Breast epithelium (tissue), 4 donors: Measurements from ENCODE around the gene RHNO1. TPM values are rescaled to one million over a fixed set of nuclear protein-coding genes. Genes with fewer than 3 reads are reported as not detected.
A peak's percentile ranks its signal among the peaks of the same experiment; 100 is the strongest.

Experiments used
- DNase-seq, 2 donors: peaks; one replicate each; pipeline ENCODE4 v3.0.0-alpha.2; 2019; ENCODE audit warnings: low spot score in 2 of 2
- H3K27ac ChIP-seq, 2 donors: fragments of 200-600 bp; sonication (generic) in 1 of 2; one replicate each; pipeline ENCODE4 v1.5.1; 2016 to 2019; ENCODE audit warnings: mild to moderate bottlenecking in 1 of 2
- H3K27me3 ChIP-seq, 2 donors: fragments of 200-600 bp; sonication (generic) in 1 of 2; one replicate each; pipeline versions ENCODE4 v1.5.1 to v1.6.0; 2017 to 2019; ENCODE audit warnings: control low read depth in 1 of 2, mild to moderate bottlenecking in 1 of 2
- H3K36me3 ChIP-seq: fragments of 200-600 bp; one replicate; pipeline ENCODE4 v1.5.1; 2019
- H3K4me1 ChIP-seq, 2 donors: fragments of 200-600 bp; sonication (generic); one replicate each; pipeline ENCODE4 v1.5.1; 2016 to 2019; ENCODE audit warnings: control low read depth in 1 of 2
- H3K4me3 ChIP-seq, 3 donors: fragments of 200-600 bp; sonication (generic); 1 replicate in 2 of 3; 2 replicates in 1 of 3; pipeline ENCODE4 v1.5.1; 2016 to 2019; ENCODE audit warnings: mild to moderate bottlenecking in 3 of 3, moderate library complexity in 2 of 3
- H3K9me3 ChIP-seq, 2 donors: fragments of 200-600 bp; sonication (generic) in 1 of 2; one replicate each; pipeline ENCODE4 v1.5.1; 2016 to 2019; ENCODE audit warnings: control low read depth in 1 of 2
- POLR2A ChIP-seq: fragments of 450-650 bp; IDR thresholded peaks from one replicate; pipeline ENCODE4 v1.6.1; 2016; ENCODE audit warnings: antibody characterized with exemption, mild to moderate bottlenecking, moderate library complexity
- POLR2AphosphoS5 ChIP-seq, 3 donors: sonication (generic); formaldehyde crosslinking; IDR thresholded peaks; one replicate each; pipeline ENCODE4 v1.6.1; 2017; ENCODE audit warnings: antibody characterized with exemption in 3 of 3
- intact Hi-C: fragments of 100-400 bp; cut with DNase I; formaldehyde crosslinking; loops from one replicate; pipeline ENCODE4 v1.15.1; 2023; ENCODE audit warnings: low total_unique reads
- total RNA-seq, 3 donors: library from RNA; depleted of rRNA; stranded (reverse); fragments of >200 nt; gene quantifications; one replicate each; pipeline ENCODE4 v1.1.0, GENCODE V29; 2016
- TF ChIP-seq, protein P1 (sequence below), 3 donors: fragments of 450-650 bp; IDR thresholded peaks; one replicate each; pipeline ENCODE4 v1.5.1; 2016 to 2017; ENCODE audit warnings: antibody characterized with exemption in 3 of 3, mild to moderate bottlenecking in 3 of 3, moderate library complexity in 3 of 3

RHNO1 gene
- total RNA-seq, 3 donors from 2014 or later = 4.3 to 18.4 (median 15.7) TPM

DNA sequence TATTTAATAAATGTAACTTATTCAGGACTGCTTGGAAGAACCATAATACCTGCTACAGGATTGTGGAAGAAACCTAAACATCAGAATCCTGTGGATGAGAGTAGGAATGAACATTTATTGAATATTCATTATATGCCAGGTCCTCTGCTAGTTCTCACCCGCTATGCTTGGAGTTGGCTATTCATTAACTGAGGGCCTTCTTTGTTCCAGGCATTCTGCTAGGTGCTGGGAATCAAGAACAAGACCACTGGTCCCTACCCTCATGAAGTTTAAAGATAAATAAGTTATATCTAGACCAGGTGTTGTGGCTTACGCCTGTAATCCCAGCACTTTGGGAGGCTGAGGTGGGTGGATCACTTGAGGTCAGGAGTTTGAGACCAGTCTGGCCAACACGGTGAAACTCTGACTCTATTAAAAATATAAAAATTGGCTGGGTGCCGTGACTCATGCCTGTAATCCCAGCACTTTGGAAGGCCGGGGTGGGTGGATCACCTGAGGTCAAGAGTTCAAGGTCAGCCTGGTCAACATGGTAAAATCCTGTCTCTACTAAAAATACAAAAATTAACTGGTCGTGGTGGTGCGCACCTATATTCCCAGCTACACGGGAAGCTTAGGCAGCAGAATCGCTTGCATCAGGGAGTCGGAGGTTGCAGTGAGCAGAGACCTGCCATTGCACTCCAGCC, 9.9 kb downstream of the RHNO1 start:
- Histone ChIP-seq H3K27ac (no peak overlapping the region), H3K4me3 (no peak overlapping the region), H3K27me3 (no peaks in the 10 kb centered on the region), H3K36me3 (no peaks in the 10 kb centered on the region), H3K4me1 (no peaks in the 10 kb centered on the region), H3K9me3 (no peaks in the 10 kb centered on the region)
- no peak for TF ChIP-seq POLR2A
- TF ChIP-seq, protein P1, sequence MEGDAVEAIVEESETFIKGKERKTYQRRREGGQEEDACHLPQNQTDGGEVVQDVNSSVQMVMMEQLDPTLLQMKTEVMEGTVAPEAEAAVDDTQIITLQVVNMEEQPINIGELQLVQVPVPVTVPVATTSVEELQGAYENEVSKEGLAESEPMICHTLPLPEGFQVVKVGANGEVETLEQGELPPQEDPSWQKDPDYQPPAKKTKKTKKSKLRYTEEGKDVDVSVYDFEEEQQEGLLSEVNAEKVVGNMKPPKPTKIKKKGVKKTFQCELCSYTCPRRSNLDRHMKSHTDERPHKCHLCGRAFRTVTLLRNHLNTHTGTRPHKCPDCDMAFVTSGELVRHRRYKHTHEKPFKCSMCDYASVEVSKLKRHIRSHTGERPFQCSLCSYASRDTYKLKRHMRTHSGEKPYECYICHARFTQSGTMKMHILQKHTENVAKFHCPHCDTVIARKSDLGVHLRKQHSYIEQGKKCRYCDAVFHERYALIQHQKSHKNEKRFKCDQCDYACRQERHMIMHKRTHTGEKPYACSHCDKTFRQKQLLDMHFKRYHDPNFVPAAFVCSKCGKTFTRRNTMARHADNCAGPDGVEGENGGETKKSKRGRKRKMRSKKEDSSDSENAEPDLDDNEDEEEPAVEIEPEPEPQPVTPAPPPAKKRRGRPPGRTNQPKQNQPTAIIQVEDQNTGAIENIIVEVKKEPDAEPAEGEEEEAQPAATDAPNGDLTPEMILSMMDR (IDR thresholded peaks at IDR 0.05) = no peak
- no peak for TF ChIP-seq POLR2AphosphoS5 (IDR thresholded peaks at IDR 0.05)
- intact Hi-C loops = no loop called here
- DNase-seq = no peak

DNA sequence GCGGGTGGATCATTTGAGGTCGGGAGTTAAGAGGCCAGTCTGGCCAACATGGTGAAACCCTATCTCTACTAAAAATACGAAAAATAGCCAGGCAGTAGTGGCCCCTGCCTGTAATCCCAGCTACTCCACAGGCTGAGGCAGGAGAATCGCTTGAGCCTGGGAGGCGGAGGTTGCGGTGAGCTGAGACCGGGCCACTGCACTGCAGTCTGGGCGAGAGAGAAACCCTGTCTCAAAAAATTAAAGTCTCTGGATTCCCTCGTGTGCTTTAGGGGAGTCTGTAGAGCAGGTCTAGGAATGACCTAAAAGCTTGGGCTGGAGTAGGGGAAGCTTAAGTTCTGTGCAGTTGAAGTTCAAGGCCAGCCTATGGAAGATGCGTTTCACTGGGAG, 13.0 kb downstream of the RHNO1 start:
- Histone ChIP-seq H3K27ac (peak overlapping the region; percentile 97 to 98), H3K4me3 (peak overlapping the region; percentile 93 to 95 (median 95)), H3K9me3 (no peaks in the 10 kb centered on the region), H3K4me1 (no peaks in the 10 kb centered on the region), H3K36me3 (no peaks in the 10 kb centered on the region), H3K27me3 (no peaks in the 10 kb centered on the region)
- no peak for DNase-seq
- TF ChIP-seq POLR2A (no peak), POLR2AphosphoS5 (IDR thresholded peaks at IDR 0.05) (no peak)
- TF ChIP-seq, protein P1 (IDR thresholded peaks at IDR 0.05) = no peak
- intact Hi-C loops = no loop called here

GRCh38 chr12:2890388-2891239, 13.6 kb downstream of the RHNO1 start, which contains the start of gene TULP3:
TULP3 (plus strand) TSS chr12:2890891; CDS start chr12:2890948, 57 bp downstream.
- intact Hi-C loops = no loop called here
- H3K36me3 ChIP-seq = no peaks in the 10 kb centered on the region
- TF ChIP-seq POLR2A (peak; percentile 85), POLR2AphosphoS5 (IDR thresholded peaks at IDR 0.05) (peak; percentile 66 to 96 (median 92))
- TF ChIP-seq, protein P1 (IDR thresholded peaks at IDR 0.05) = no peak
- no peaks in the 10 kb centered on the region for H3K4me1 ChIP-seq
- DNase-seq = peak; percentile 98 to 99
- H3K27me3 ChIP-seq = no peaks in the 10 kb centered on the region
- peak within 1 kb of the TSS; percentile 97 to 98 for H3K27ac ChIP-seq
- H3K4me3 ChIP-seq = peak within 1 kb of the TSS; percentile 93 to 95 (median 95)
- H3K9me3 ChIP-seq = no peaks in the 10 kb centered on the region

- Histone ChIP-seq H3K36me3 (no peaks in the 10 kb centered on the region), H3K4me3 (peak overlapping the region; percentile 93 to 95 (median 95)), H3K4me1 (no peaks in the 10 kb centered on the region), H3K9me3 (no peaks in the 10 kb centered on the region), H3K27ac (peak overlapping the region; percentile 97 to 98), H3K27me3 (no peaks in the 10 kb centered on the region)
- intact Hi-C loops = no loop called here
- DNase-seq = peak; percentile 49 to 54
- TF ChIP-seq POLR2AphosphoS5 (IDR thresholded peaks at IDR 0.05) (no peak), POLR2A (no peak)
- TF ChIP-seq, protein P1 (IDR thresholded peaks at IDR 0.05) = no peak
Measured at GRCh38 chr12:2891240-2892053, 14.4 kb downstream of the RHNO1 start.
